ENCODE measurements around the gene FXYD5.

FXYD5 gene

DNA sequence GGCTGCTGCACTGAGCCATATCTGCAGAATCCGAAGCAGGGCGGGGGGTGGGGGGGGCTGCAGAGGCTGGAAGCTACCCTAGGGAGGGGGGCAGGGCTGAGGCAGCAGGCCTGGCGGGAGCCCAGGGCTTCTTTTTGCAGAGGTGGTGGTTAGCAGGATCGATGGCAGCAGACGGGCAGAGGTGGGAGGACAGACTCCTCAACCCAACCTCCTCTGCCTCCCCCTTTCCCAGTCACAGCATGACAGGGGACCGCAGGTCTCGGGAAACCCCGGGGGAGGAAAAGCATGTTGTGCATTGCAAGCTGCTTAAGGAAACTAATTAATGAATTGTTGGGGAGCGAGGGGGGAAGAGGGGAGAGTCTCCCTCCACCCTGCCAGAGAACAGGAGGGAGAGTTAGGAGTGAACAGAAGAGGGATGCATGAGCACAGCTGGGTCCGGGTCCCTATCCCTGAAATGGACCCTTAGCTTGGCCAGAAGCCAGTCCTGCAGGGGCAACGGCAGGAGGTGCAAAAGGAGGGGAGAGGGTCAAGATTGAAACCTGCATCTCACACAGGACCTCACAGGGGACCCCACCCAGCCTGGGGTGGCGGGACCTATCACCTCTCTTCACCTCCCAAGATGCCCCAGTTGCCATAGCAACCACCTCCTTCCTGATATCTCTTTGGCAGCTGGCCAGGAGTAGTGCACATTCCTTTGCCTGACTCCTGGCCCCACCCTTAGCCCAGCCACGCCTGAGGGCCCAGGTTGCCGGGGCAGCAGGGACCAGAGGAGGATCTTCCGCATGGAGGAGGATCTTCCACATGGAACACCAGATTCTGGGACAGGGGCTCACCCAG is 9.7 kb upstream of the FXYD5 start:
- Histone ChIP-seq H3K4me3 (ENCODE audit: low read length) (no peak overlapping the region), H3K9me2 (replicated peaks; ENCODE audit: control insufficient read depth, low read length) (no peaks in the 10 kb centered on the region), H3K4me1 (ENCODE audit: control insufficient read depth, low read length) (peaks cover 33% of the 10 kb centered on the region), H3K4me2 (ENCODE audit: low read length) (no peak overlapping the region), H3K9me3 (ENCODE audit: control insufficient read depth, insufficient read depth, low read length) (no peaks in the 10 kb centered on the region), H3K27me3 (ENCODE audit: control insufficient read depth, low read length) (peaks cover 25% of the 10 kb centered on the region), H4K20me1 (ENCODE audit: control insufficient read depth, insufficient read depth, low read depth, low read length) (no peaks in the 10 kb centered on the region), H3K36me3 (ENCODE audit: control insufficient read depth, low read length) (no peaks in the 10 kb centered on the region), H3F3A (ENCODE audit: control insufficient read depth, insufficient read depth) (peaks cover 8% of the 10 kb centered on the region; the same call in 1 of the 2 replicates), H3K79me2 (ENCODE audit: control insufficient read depth, low read length) (no peaks in the 10 kb centered on the region), H3K27ac (ENCODE audit: low read depth, low read length) (no peak overlapping the region)
- TF ChIP-seq, protein P1, sequence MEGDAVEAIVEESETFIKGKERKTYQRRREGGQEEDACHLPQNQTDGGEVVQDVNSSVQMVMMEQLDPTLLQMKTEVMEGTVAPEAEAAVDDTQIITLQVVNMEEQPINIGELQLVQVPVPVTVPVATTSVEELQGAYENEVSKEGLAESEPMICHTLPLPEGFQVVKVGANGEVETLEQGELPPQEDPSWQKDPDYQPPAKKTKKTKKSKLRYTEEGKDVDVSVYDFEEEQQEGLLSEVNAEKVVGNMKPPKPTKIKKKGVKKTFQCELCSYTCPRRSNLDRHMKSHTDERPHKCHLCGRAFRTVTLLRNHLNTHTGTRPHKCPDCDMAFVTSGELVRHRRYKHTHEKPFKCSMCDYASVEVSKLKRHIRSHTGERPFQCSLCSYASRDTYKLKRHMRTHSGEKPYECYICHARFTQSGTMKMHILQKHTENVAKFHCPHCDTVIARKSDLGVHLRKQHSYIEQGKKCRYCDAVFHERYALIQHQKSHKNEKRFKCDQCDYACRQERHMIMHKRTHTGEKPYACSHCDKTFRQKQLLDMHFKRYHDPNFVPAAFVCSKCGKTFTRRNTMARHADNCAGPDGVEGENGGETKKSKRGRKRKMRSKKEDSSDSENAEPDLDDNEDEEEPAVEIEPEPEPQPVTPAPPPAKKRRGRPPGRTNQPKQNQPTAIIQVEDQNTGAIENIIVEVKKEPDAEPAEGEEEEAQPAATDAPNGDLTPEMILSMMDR (IDR thresholded peaks at IDR 0.05; ENCODE audit: low read depth, low read length, poor library complexity, severe bottlenecking): no peak
- no peak for TF ChIP-seq EZH2phosphoT487 (IDR thresholded peaks at IDR 0.05; ENCODE audit: borderline replicate concordance, low read length)

DNA sequence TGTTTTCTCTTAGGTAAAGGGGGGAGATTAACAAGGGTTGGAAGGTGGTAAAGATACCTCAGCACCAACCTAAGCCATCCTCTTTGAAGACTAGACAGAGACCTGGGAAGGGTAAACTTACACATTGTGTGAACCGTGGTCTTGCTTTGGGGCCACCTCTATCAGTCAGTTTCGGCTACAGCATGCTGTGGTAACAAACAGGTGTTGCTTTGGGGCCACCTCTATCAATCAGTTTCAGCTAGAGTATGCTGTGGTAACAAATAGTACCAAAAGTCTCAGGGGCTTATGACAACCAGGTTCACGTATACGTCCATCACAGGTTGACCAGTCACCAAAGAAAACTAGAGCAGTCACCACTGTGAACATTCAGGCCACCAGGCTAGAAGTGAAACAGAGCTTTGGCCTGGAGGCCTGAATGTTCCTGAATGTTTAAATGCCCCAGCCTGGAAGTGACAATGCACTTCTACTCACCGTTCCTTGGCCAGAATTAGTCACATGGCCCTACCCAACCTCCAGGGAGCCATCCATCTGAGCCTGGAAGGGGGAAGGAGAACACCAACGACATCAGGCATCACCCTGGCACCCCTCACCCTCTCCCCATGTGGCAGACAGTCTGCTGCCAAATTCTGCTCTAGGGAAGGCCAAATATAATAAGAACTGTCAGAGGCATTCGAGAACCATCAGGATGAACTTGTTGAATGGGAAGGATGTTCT is 7.6 kb upstream of the FXYD5 start:
- H4K20me1 ChIP-seq (ENCODE audit: control insufficient read depth, insufficient read depth, low read depth, low read length): no peaks in the 10 kb centered on the region

DNA sequence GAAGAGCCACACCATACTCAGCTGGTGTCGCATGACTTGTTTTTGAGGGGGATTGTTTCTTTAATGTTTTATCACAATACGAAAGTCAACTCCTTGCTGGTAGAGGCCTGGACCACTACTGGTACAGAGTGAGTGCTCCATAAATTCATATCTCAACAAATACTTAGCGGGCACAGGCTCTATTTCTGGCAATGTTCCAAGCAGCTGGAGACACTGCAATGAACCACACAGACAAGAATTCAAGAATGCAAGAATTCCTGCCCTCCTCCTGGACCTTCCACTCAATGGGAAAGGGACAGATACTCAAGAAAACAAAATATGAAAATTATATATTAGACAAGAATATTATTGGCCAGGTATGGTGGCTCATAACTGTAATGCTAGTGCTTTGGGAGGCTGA is 5.1 kb upstream of the FXYD5 start:
- Histone ChIP-seq H3K36me3 (ENCODE audit: control insufficient read depth, low read length) (no peaks in the 10 kb centered on the region), H3K4me1 (ENCODE audit: control insufficient read depth, low read length) (peaks cover 23% of the 10 kb centered on the region), H3K79me2 (ENCODE audit: control insufficient read depth, low read length) (no peaks in the 10 kb centered on the region; the same call in 1 of the 2 replicates)

More for the DNA sequence above, 7.6 kb upstream of the FXYD5 start:
- Histone ChIP-seq H3K4me2 (ENCODE audit: low read length) (no peak overlapping the region), H3K79me2 (ENCODE audit: control insufficient read depth, low read length) (no peaks in the 10 kb centered on the region), H3K27ac (ENCODE audit: low read depth, low read length) (no peak overlapping the region), H3K27me3 (ENCODE audit: control insufficient read depth, low read length) (peaks cover 25% of the 10 kb centered on the region), H3K36me3 (ENCODE audit: control insufficient read depth, low read length) (no peaks in the 10 kb centered on the region), H3K9me3 (ENCODE audit: control insufficient read depth, insufficient read depth, low read length) (no peaks in the 10 kb centered on the region), H3F3A (ENCODE audit: control insufficient read depth, insufficient read depth) (peaks cover 3% of the 10 kb centered on the region; the same call in 1 of the 2 replicates), H3K4me3 (ENCODE audit: low read length) (no peak overlapping the region), H3K4me1 (ENCODE audit: control insufficient read depth, low read length) (peaks cover 19% of the 10 kb centered on the region), H3K9me2 (replicated peaks; ENCODE audit: control insufficient read depth, low read length) (no peaks in the 10 kb centered on the region)
- TF ChIP-seq, protein P1 (IDR thresholded peaks at IDR 0.05; ENCODE audit: low read depth, low read length, poor library complexity, severe bottlenecking): no peak
- no peak for TF ChIP-seq EZH2phosphoT487 (IDR thresholded peaks at IDR 0.05; ENCODE audit: borderline replicate concordance, low read length)

More for the DNA sequence above, 5.1 kb upstream of the FXYD5 start:
- peaks cover 14% of the 10 kb centered on the region for H3K27me3 ChIP-seq (ENCODE audit: control insufficient read depth, low read length)
- H3K27ac ChIP-seq (ENCODE audit: low read depth, low read length): no peak overlapping the region
- 0 out of 2 replicates have a peak, but pooled peaks cover 3% of the 10 kb centered on the region for H3F3A ChIP-seq (ENCODE audit: control insufficient read depth, insufficient read depth)
- H4K20me1 ChIP-seq (ENCODE audit: control insufficient read depth, insufficient read depth, low read depth, low read length): no peaks in the 10 kb centered on the region
- H3K4me3 ChIP-seq (ENCODE audit: low read length): no peak overlapping the region
- no peak for TF ChIP-seq EZH2phosphoT487 (IDR thresholded peaks at IDR 0.05; ENCODE audit: borderline replicate concordance, low read length)
- TF ChIP-seq, protein P1 (IDR thresholded peaks at IDR 0.05; ENCODE audit: low read depth, low read length, poor library complexity, severe bottlenecking): no peak
- no peaks in the 10 kb centered on the region for H3K9me2 ChIP-seq (replicated peaks; ENCODE audit: control insufficient read depth, low read length)
- H3K9me3 ChIP-seq (ENCODE audit: control insufficient read depth, insufficient read depth, low read length): no peaks in the 10 kb centered on the region
- no peak overlapping the region for H3K4me2 ChIP-seq (ENCODE audit: low read length)
